ENCODE data around the gene PALLD.

The PALLD gene

DNA sequence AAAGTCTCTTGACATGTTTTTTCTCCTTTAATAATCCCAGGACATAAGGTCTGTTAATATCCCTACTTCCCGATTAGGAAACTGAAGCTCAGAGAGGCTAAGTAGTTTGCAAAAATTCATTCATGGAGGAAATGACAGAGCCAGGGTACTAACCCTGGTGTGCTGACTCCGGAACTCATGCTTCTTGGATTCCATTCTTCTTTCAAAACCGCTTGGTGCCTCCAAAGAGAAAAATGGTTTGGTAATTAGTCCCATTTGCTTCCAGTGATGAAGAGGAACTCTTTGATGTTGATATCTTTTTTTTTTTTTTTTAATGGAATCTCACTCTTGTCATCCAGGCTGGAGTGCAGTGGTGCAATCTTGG, 146.9 kb downstream of the PALLD start:
- DNase-seq (ENCODE audit: low read depth in 3 of 3, low spot score in 1 of 3): no peak

- no peak for DNase-seq (ENCODE audit: low read depth in 3 of 3, low spot score in 1 of 3)
Measured at GRCh38 chr4:168646001-168646768, 149.3 kb downstream of the PALLD start.

GRCh38 chr4:168647646-168648375, 151.0 kb downstream of the PALLD start:
- DNase-seq (ENCODE audit: low read depth in 3 of 3, low spot score in 1 of 3): no peak

DNA sequence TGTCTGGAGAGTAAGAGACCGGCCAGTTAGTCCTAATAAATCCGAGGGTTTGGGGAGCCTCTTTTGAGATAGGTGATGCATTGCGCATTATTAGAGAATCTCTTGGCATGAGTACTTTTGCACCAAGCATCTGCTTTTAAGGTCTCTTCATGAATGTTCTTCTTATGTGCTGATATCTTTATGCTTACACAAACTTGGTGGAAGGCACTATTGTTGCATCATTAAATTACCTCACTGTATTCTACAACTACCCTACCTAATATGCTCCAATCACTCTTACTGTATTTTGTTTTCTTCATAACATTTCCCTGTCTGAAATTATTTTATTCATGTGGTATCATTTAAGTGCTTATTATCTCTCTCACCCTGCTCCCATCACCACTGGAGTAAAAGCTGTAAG, 151.6 kb downstream of the PALLD start:
- no peak for DNase-seq (ENCODE audit: low read depth in 3 of 3, low spot score in 1 of 3)

DNA sequence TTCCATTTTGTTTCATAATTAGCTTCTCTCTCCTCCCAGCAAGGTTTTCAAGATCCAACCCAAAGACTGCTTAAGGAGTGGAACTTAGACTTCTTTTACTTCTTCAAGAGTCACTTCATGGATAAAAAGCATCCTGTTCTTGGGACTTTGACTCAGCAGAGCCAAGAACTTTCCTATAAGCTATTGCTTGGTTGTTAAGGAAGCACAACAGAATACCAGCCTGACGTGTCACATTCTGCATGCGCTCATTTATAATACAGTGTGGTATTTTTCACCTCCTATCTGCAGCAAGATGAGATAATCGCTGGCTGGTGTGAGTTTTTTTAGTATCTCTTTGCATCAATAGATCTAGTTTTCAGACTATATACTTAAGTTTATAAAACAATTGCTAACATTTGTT, 152.1 kb downstream of the PALLD start:
- DNase-seq (ENCODE audit: low read depth in 3 of 3, low spot score in 1 of 3): no peak

DNA sequence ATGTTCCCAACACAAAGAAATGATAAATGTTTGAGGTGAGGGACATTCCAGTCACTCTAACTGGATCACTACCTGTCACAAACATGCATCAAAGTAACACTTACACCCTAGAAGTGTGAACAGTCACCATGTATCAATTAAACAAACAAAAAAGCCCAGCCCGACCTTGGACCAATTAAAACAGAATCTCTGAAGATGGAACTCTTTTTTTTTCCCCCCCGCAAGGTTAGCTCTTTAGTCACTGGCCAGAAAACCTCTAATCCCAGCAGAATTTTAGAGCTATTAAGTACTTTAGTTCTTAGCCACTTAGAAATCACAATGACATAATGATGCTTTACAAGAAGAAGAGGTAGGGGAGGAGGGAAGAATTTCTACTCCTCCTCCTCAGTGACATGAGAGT, 154.5 kb downstream of the PALLD start:
- no peak for DNase-seq (ENCODE audit: low read depth in 3 of 3, low spot score in 1 of 3)

DNA sequence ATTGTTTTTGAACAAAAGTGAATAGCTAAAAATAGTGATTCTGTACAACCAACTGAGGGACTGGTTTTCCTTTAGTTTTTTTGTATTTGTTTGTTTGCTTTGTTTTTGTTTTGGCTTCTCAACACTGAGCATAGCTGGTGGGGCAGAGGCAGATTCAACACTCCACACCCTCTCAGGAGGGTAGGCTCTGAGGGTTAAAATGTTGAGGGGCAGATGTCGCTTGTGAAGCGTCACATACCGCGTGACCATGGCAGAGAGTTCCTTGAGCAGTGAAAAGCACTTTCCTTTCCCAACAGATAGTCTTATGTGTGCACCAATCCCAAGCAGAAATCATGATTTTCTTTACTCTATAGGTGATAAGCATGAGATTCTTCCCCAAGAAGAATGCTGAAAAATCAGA, 155.0 kb downstream of the PALLD start:
- no peak for DNase-seq (ENCODE audit: low read depth in 3 of 3, low spot score in 1 of 3)

DNA sequence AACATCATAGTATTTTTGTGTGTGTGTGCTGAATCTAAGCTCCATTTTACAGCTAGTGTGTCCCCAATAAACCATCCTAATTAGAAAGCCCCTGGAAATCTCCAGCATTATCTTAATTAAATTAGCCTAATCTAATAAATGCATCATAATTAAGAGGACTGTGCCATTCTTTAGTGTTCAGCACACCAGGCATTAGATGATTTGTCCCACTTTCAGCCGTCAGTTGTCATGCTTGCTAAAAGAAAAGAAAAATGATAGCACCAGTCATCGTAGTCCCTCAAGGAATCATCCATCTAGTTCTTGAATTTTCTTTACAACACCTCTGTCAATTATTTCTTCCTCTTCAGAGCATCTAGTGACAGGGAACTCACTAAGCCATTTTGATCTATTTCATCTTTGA, 155.9 kb downstream of the PALLD start:
- DNase-seq (ENCODE audit: low read depth in 3 of 3, low spot score in 1 of 3): no peak

DNA sequence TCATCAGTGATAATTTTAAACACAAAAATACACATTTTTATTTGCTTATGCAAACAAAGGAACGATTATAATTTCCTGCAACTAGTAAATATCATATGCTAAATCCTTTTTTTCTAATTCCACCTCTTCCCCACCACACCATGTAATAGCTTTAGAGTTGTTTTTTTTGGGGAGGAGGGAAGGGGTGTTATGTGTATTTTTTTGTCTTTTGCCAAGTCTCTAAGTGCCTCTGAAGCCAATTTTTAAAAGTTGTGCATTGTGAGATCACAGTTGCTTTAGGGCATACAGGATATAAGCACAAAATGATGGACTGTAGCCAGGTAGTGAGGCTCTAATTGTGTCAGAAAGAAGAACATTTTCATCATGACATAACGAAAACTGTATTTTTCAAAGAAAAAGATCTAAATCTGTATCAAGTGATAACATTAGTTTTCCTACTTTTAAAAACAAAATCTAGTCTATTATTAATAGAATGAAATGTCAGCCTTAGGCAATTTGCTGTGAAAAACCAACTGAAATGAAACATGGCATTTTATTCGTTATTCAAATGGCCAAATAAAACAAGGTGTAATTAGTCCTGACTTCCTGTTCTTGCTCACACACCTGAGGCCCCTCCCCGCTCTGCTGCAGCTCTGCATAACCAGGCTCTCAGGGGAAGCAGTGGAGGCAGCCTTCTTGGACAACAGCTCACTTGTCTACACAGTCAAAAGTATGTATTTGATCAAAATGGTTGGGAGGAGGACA, 157.4 kb downstream of the PALLD start:
- no peak for DNase-seq (ENCODE audit: low read depth in 3 of 3, low spot score in 1 of 3)

- no peak for DNase-seq (ENCODE audit: low read depth in 3 of 3, low spot score in 1 of 3)
Measured at GRCh38 chr4:168654848-168655174, 158.0 kb downstream of the PALLD start.

GRCh38 chr4:168655182-168655581, 158.3 kb downstream of the PALLD start:
- DNase-seq (ENCODE audit: low read depth in 3 of 3, low spot score in 1 of 3): no peak

DNA sequence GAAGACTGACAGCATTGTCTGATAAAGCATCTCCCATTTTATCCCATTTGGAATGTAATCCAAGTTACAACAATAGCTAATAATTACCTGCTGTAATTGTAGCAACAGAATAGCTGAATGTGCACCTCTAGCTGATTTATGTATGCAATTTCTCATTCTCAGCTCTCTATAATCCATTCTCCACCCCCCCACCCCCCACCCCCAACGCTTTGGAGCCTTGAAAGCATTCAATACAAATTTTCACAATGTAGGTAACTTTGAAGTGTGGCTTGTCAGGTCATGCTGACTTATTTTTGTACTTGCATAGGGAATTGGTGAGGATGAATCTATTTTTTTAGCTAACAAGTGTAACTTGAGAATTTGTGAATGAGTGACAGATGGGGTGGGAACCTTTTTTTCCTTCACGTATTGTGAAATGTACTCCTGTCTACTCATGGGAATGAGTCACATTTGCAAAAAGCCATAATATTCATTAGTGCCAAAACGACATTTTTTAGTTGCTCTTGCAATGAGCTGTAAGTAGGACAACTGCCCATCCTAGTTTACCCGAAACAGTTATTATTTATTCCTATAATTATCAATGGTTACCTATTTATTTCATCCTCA, 159.3 kb downstream of the PALLD start:
- no peak for DNase-seq (ENCODE audit: low read depth in 3 of 3, low spot score in 1 of 3)

GRCh38 chr4:168656946-168657473, 160.2 kb downstream of the PALLD start:
- DNase-seq (ENCODE audit: low read depth in 3 of 3, low spot score in 1 of 3): no peak

GRCh38 chr4:168658751-168659150, 161.9 kb downstream of the PALLD start:
- no peak for DNase-seq (ENCODE audit: low read depth in 3 of 3, low spot score in 1 of 3)

DNA sequence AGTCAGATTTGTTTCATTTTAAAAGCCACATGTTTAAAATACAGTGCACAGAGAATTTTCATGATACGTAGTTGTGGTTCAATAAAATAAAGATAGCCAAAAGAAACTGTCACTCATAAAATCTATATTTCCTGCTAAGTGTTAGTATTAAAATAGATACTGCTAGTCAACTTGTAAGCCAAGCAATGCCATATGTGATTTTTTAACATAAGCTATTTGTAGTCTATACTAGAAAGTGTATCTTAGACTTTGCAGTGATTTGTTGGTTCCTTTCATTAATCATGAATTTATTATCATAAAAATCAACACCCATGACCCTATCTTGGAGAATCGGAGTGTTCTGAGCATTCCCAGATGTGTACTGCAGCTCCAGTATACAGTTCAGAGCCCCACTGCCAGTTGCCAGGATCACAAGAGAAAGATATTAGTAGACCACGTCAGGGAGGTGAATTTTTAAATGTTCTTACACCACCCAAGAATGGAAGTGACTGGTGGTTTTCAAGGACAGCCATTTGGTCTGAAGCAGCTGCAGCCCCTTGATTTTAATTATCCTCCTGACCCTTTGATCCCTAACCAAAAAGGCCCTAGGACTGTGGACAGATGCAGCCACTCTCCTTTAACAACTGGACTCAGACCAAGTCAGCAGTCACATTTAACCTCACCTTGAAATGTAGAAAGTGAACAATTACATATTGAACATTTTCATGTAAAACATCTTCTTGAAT, 163.1 kb downstream of the PALLD start:
- no peak for DNase-seq (ENCODE audit: low read depth in 3 of 3, low spot score in 1 of 3)

- DNase-seq (ENCODE audit: low read depth in 3 of 3, low spot score in 1 of 3): no peak
Measured at GRCh38 chr4:168662297-168662984, 165.6 kb downstream of the PALLD start.

DNA sequence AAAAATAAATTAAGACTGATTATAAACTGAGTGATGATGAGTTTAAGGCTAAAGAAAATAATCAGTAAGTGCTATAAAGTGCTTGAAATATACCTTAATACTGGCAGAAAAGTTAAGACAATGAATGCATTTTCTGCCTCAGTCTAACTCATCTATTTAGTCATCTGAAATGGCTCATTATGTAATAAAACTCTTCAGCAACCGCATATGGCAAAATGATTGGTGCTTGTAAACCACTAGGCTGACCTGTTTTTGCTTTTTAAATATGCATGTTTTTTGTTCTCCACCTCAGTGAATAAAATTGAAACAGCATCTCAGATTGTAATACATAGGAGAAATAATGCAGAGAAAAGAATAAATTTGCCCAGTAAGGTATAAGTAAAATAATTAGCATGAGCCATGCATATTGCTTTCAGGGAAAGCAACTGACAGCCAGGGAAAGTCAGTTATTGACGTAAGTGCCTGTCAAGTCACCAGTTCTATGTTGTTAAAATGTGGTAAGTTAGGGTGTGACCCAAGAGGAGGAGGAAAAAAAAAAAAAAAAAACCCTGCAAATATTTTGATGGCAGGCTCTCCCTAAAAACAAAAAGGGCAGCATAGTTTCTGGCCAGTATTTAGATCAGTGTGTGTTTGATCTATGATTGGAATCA, 167.5 kb downstream of the PALLD start:
- DNase-seq (ENCODE audit: low read depth in 3 of 3, low spot score in 1 of 3): no peak

- no peak for DNase-seq (ENCODE audit: low read depth in 3 of 3, low spot score in 1 of 3)
Measured at GRCh38 chr4:168666531-168666930, 169.7 kb downstream of the PALLD start.

- no peak for DNase-seq (ENCODE audit: low read depth in 3 of 3, low spot score in 1 of 3)
Measured at GRCh38 chr4:168667376-168667775, 170.5 kb downstream of the PALLD start.

GRCh38 chr4:168667921-168668320, 171.1 kb downstream of the PALLD start:
- no peak for DNase-seq (ENCODE audit: low read depth in 3 of 3, low spot score in 1 of 3)
